ENCODE results near the gene BRWD1. TPM values are rescaled to one million over a fixed set of nuclear protein-coding genes. Genes with fewer than 3 reads are reported as not detected.

Gene BRWD1
- total RNA-seq, 1 donor = 54.0 TPM

DNA sequence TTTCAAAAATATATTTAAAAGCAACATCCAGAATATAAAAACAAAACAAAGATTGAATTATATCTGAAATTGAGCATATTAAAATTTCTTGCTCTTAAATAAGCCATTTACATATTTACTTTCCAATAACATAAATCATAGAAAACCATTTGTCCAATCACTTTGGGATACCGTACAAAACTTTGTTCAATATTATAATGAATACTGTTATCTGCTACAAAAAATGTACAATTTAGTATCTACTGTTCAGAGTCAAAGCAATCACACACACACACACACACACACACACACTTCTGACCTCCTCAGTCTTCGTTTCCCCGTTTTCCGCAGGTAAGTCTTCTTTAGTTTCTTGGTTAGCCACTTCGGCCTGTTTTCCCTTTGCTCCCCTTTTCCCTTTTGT, 31.4 kb upstream of the BRWD1 start:
- TF ChIP-seq, protein P1, sequence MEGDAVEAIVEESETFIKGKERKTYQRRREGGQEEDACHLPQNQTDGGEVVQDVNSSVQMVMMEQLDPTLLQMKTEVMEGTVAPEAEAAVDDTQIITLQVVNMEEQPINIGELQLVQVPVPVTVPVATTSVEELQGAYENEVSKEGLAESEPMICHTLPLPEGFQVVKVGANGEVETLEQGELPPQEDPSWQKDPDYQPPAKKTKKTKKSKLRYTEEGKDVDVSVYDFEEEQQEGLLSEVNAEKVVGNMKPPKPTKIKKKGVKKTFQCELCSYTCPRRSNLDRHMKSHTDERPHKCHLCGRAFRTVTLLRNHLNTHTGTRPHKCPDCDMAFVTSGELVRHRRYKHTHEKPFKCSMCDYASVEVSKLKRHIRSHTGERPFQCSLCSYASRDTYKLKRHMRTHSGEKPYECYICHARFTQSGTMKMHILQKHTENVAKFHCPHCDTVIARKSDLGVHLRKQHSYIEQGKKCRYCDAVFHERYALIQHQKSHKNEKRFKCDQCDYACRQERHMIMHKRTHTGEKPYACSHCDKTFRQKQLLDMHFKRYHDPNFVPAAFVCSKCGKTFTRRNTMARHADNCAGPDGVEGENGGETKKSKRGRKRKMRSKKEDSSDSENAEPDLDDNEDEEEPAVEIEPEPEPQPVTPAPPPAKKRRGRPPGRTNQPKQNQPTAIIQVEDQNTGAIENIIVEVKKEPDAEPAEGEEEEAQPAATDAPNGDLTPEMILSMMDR (IDR thresholded peaks at IDR 0.05; ENCODE audit: insufficient read depth, low read length) = no peak
- H3K4me3 ChIP-seq (ENCODE audit: low read depth, low read length) = no peak overlapping the region
- DNase-seq (ENCODE audit: low read depth) = no peak

- no peak for DNase-seq (ENCODE audit: low read depth)
- H3K4me3 ChIP-seq (ENCODE audit: low read depth, low read length) = no peak overlapping the region
- TF ChIP-seq, protein P1 (IDR thresholded peaks at IDR 0.05; ENCODE audit: insufficient read depth, low read length) = no peak
Observed at GRCh38 chr21:39341249-39341923, 28.0 kb upstream of the BRWD1 start.

GRCh38 chr21:39340687-39341086, 27.3 kb upstream of the BRWD1 start:
- no peak overlapping the region for H3K4me3 ChIP-seq (ENCODE audit: low read depth, low read length)
- TF ChIP-seq, protein P1 (IDR thresholded peaks at IDR 0.05; ENCODE audit: insufficient read depth, low read length) = no peak
- no peak for DNase-seq (ENCODE audit: low read depth)

DNA sequence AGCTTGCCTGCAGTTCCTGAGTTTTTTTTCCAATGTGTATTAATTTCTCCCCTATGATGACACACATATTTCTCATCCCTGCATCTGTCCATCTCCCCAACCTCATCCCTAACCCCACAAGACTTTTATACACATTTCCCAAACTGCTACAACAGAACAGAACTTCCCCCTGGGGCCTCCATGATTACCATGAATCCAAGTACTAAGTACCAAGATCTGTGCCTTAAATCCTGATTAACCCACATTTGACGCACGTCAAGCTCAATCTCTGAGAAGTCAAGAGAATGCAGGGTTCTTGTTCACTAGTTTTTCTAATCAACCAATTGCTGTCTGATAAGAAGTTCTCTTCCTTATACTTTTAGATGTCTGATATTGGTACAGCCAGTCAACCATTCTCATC, 25.8 kb upstream of the BRWD1 start:
- TF ChIP-seq, protein P1 (IDR thresholded peaks at IDR 0.05; ENCODE audit: insufficient read depth, low read length) = no peak
- no peak for DNase-seq (ENCODE audit: low read depth)
- no peak overlapping the region for H3K4me3 ChIP-seq (ENCODE audit: low read depth, low read length)

GRCh38 chr21:39336457-39337008, 23.1 kb upstream of the BRWD1 start:
- DNase-seq (ENCODE audit: low read depth) = no peak
- TF ChIP-seq, protein P1 (IDR thresholded peaks at IDR 0.05; ENCODE audit: insufficient read depth, low read length) = no peak

DNA sequence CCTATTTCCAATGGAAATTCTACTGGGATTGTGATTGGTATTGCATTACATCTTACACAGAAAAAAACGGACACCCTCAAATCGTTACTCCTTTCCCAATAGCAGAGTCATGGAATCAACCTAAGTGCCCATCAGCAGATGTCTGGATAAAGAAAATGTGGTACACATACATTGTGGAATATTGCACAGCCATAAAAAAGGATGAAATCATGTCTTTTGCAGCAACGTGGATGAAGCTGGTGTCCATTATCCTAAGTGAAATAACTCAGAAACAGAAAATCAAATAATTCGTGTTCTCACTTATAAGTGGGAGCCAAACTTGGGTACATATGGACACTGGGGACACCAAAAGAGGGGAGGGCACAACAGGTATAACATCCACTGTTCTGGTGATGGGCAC, 21.2 kb upstream of the BRWD1 start:
- TF ChIP-seq, protein P1 (IDR thresholded peaks at IDR 0.05; ENCODE audit: insufficient read depth, low read length) = no peak
- no peak overlapping the region for H3K4me3 ChIP-seq (ENCODE audit: low read depth, low read length)
- DNase-seq (ENCODE audit: low read depth) = no peak

More at GRCh38 chr21:39336457-39337008, 23.1 kb upstream of the BRWD1 start:
- no peak overlapping the region for H3K4me3 ChIP-seq (ENCODE audit: low read depth, low read length)

All from fibroblast of the aortic adventitia (primary cell).